K562 (cell line): ENCODE measurements around the gene SAE1. TPM values are rescaled to one million over a fixed set of nuclear protein-coding genes. Genes with fewer than 3 reads are reported as not detected.

Source experiments
- ATAC-seq: fragments of 200-7000 bp; cut with Tn5 transposase; 3 replicates; pipeline ENCODE4 v1.9.1; 2020; ENCODE audit warnings: moderate library complexity
- BruUV-seq: library from RNA; stranded (reverse); fragments of 400-500 nt; replicated peaks from 2 replicates; lab custom pipeline; 2021; lab: Mats Ljungman, UMichigan
- CTCF ChIA-PET: fragments of 300-600 bp; formaldehyde crosslinking; extraction: SDS; loops from one replicate; lab custom pipeline; 2021; ENCODE audit warnings: low intra/inter-chr PET ratio; lab: Yijun Ruan, JAX
- POLR2A ChIA-PET: fragments of 300-600, 350-650 bp; sonication (Branson Sonifier 250); formaldehyde crosslinking; extraction: SDS; loops from one replicate; lab custom pipeline; 2021; ENCODE audit warnings: antibody characterized with exemption, inconsistent platforms; lab: Yijun Ruan, JAX
- DNase-seq, 4 experiments: peaks; one replicate each; pipeline versions ENCODE4 v3.0.0 to v3.0.0-alpha.2; 2011 to 2018; ENCODE audit warnings: low spot score in 3 of 4, mixed read lengths in 3 of 4; ENCODE audit errors: extremely low read depth in 1 of 4
- FAIRE-seq: peaks from 2 replicates; lab custom pipeline; 2011; peaks lifted over from hg19 to GRCh38; lab: Jason Lieb, UNC
- H2AFZ ChIP-seq: 2 replicates; pipeline ENCODE4 v1.6.0; 2011; ENCODE audit warnings: low read depth, low read length, control low read depth, inconsistent platforms
- H3K27ac ChIP-seq: fragments of 200-600 bp; 3 replicates; pipeline ENCODE4 v1.8.0; 2011; ENCODE audit warnings: low read depth, mild to moderate bottlenecking, control low read depth, inconsistent platforms, low read length, moderate library complexity, mixed read lengths; ENCODE audit errors: extremely low read depth
- H3K27me3 ChIP-seq, 2 experiments: fragments of 300-600 bp in 1 of 2; 2 replicates in 1 of 2; 3 replicates in 1 of 2; pipeline versions ENCODE4 v1.6.0 to v1.8.0; 2011; ENCODE audit warnings: inconsistent platforms in 2 of 2, low read length in 2 of 2, mild to moderate bottlenecking in 1 of 2, mixed read lengths in 1 of 2, moderate library complexity in 1 of 2; ENCODE audit not compliant: control insufficient read depth in 2 of 2, insufficient read depth in 2 of 2
- H3K36me3 ChIP-seq: fragments of 300-600 bp; 3 replicates; pipeline ENCODE4 v1.8.0; 2011; ENCODE audit warnings: mild to moderate bottlenecking, low read length, inconsistent platforms; ENCODE audit not compliant: control insufficient read depth, insufficient read depth
- H3K4me1 ChIP-seq, 2 experiments: fragments of 200-600 bp in 1 of 2; replicated peaks in 1 of 2; 2 replicates in 1 of 2; 3 replicates in 1 of 2; pipeline versions ENCODE4 v1.5.1 to v1.8.0; 2011; ENCODE audit warnings: inconsistent platforms in 2 of 2, low read length in 2 of 2, mild to moderate bottlenecking in 1 of 2, mixed read lengths in 1 of 2, moderate library complexity in 1 of 2; ENCODE audit not compliant: control insufficient read depth in 2 of 2, insufficient read depth in 2 of 2
- H3K4me2 ChIP-seq: 2 replicates; pipeline ENCODE4 v1.6.1; 2011; ENCODE audit warnings: low read length, control low read depth, inconsistent platforms, mixed read lengths; ENCODE audit not compliant: insufficient read depth
- H3K4me3 ChIP-seq: fragments of 200-600 bp; sonication (generic), shearing (Covaris generic); 2 replicates; pipeline ENCODE4 v1.5.1; 2016; ENCODE audit warnings: control low read depth, inconsistent platforms
- H3K79me2 ChIP-seq: fragments of 200-600 bp; 3 replicates; pipeline ENCODE4 v1.8.0; 2011; ENCODE audit warnings: low read length, inconsistent platforms; ENCODE audit not compliant: control insufficient read depth, insufficient read depth
- H3K9ac ChIP-seq, 2 experiments: 2 replicates each; pipeline versions ENCODE4 v1.6.0 to v1.6.1; 2011; ENCODE audit warnings: low read depth in 2 of 2, low read length in 2 of 2, control low read depth in 1 of 2, inconsistent platforms in 1 of 2, mild to moderate bottlenecking in 1 of 2, mixed read lengths in 1 of 2; ENCODE audit not compliant: insufficient read depth in 1 of 2
- H3K9me1 ChIP-seq: one replicate; pipeline ENCODE4 v1.6.0; 2011; ENCODE audit warnings: inconsistent platforms, mild to moderate bottlenecking, low read length, moderate library complexity; ENCODE audit not compliant: control insufficient read depth, insufficient read depth
- H3K9me3 ChIP-seq: replicated peaks from 2 replicates; pipeline ENCODE4 v1.5.1; 2011; ENCODE audit warnings: low read depth, low read length, inconsistent platforms; ENCODE audit not compliant: control insufficient read depth, insufficient read depth
- H4K20me1 ChIP-seq: replicated peaks from 2 replicates; pipeline ENCODE4 v1.6.1; 2011; ENCODE audit warnings: low read length, inconsistent platforms, mixed read lengths; ENCODE audit not compliant: control insufficient read depth, insufficient read depth
- ADNP ChIP-seq: fragments of 200-800 bp; sonication (Bioruptor generic); IDR thresholded peaks from 2 replicates; pipeline ENCODE4 v1.6.1; 2016; ENCODE audit warnings: missing genetic modification characterization, missing compliant biosample characterization
- CHD1 ChIP-seq: fragments of 200-600 bp; sonication (generic); IDR thresholded peaks from one replicate; pipeline ENCODE4 v1.6.1; 2012; ENCODE audit warnings: mild to moderate bottlenecking, moderate library complexity, low read length, inconsistent platforms
- ETV1 ChIP-seq: fragments of 450-650 bp; conservative IDR thresholded peaks from 2 replicates; pipeline ENCODE4 v1.6.1; 2016; ENCODE audit warnings: missing genetic modification characterization, control low read depth, low read depth, missing compliant biosample characterization
- GABPB1 ChIP-seq: sonication (generic); formaldehyde crosslinking; IDR thresholded peaks from 2 replicates; pipeline ENCODE4 v1.8.0; 2022; ENCODE audit warnings: mild to moderate bottlenecking, missing genetic modification reagents
- KAT7 ChIP-seq: sonication (generic); formaldehyde crosslinking; IDR thresholded peaks from 2 replicates; pipeline ENCODE4 v1.8.0; 2022; ENCODE audit warnings: missing genetic modification reagents, mild to moderate bottlenecking, borderline replicate concordance
- KDM5B ChIP-seq: fragments of 200-600 bp; sonication (generic); IDR thresholded peaks from 2 replicates; pipeline ENCODE4 v1.6.1; 2012; ENCODE audit warnings: low read depth, mild to moderate bottlenecking, moderate library complexity, low read length, control low read depth, inconsistent platforms; ENCODE audit not compliant: insufficient replicate concordance
- KLF10 ChIP-seq: fragments of 250-450 bp; sonication (Bioruptor Pico); IDR thresholded peaks from 2 replicates; pipeline ENCODE4 v1.6.1; 2021; ENCODE audit warnings: matching md5 sums
- MIER1 ChIP-seq: fragments of 450-650 bp; IDR thresholded peaks from 2 replicates; pipeline ENCODE4 v1.6.1; 2016; ENCODE audit warnings: antibody characterized with exemption, mild to moderate bottlenecking, low read depth
- POLR2A ChIP-seq: fragments of 450-650 bp; conservative IDR thresholded peaks from 2 replicates; pipeline ENCODE4 v1.6.1; 2016
- SAP30 ChIP-seq: fragments of 200-600 bp; sonication (generic); IDR thresholded peaks from 2 replicates; pipeline ENCODE4 v1.6.1; 2012; ENCODE audit warnings: borderline replicate concordance, low read depth, mild to moderate bottlenecking, moderate library complexity, low read length, control low read depth, inconsistent platforms; ENCODE audit not compliant: insufficient read depth, poor library complexity, severe bottlenecking
- ZC3H8 ChIP-seq: fragments of 450-650 bp; IDR thresholded peaks from 2 replicates; pipeline ENCODE4 v1.6.1; 2017
- ZFX ChIP-seq: sonication (generic); formaldehyde crosslinking; IDR thresholded peaks from 2 replicates; pipeline ENCODE4 v1.8.0; 2022; ENCODE audit warnings: mild to moderate bottlenecking, missing genetic modification reagents, moderate library complexity
- ZNF239 ChIP-seq: fragments of 250-450 bp; sonication (Bioruptor Pico); IDR thresholded peaks from 2 replicates; pipeline ENCODE4 v1.4.0; 2020; ENCODE audit warnings: mild to moderate bottlenecking
- ZNF707 ChIP-seq: fragments of 250-450 bp; sonication (Bioruptor Pico); conservative IDR thresholded peaks from 2 replicates; pipeline ENCODE4 v1.8.0; 2022; ENCODE audit warnings: inconsistent platforms, mild to moderate bottlenecking, moderate library complexity
- ZNF830 ChIP-seq: fragments of 250-450 bp; sonication (Bioruptor Pico); IDR thresholded peaks from 2 replicates; pipeline ENCODE4 v1.5.0; 2021; ENCODE audit warnings: mild to moderate bottlenecking
- ZSCAN29 ChIP-seq: fragments of 450-650 bp; IDR thresholded peaks from 2 replicates; pipeline ENCODE4 v1.6.1; 2017
- WGBS: fragments of 100-300 bp; shearing (Covaris generic); methylation state at CpG from one replicate; pipeline ENCODE4 v1.1.6; 2016; ENCODE audit warnings: low coverage, mixed read lengths; ENCODE audit not compliant: insufficient coverage; ENCODE audit errors: missing lambda C conversion rate; 5-methylcytosine and 5-hydroxymethylcytosine counted together
- in situ Hi-C: fragments of 300-500 bp; cut with MboI; formaldehyde crosslinking; loops from 4 replicates; pipeline ENCODE4 v1.15.0; 2018; ENCODE audit warnings: inconsistent platforms, mixed read lengths
- intact Hi-C: fragments of 100-400 bp; cut with micrococcal nuclease; formaldehyde crosslinking; loops from 2 replicates; pipeline ENCODE4 v1.14.2; 2022
- polyA plus RNA-seq, 8 experiments: library from polyadenylated mRNA; depleted of rRNA in 4 of 8; stranded (reverse) in 5 of 8; unstranded in 3 of 8; fragments of >200 nt; fragmentation: Nextera tagmentation in 2 of 8; fragmentation: Illumina TruSeq in 1 of 8; extraction: Ambion mirVana in 2 of 8; extraction: Trizol in 1 of 8; gene quantifications; 2 replicates each; pipeline versions ENCODE4 v1.2.1 to v1.2.3, GENCODE V29; 2011 to 2014; ENCODE audit warnings: inconsistent platforms in 1 of 8, missing spikeins in 1 of 8
- total RNA-seq, 7 experiments: library from RNA; depleted of rRNA in 6 of 7; stranded (reverse); fragments of >200 nt in 6 of 7; fragmentation: Illumina TruSeq in 2 of 7; extraction: Trizol in 2 of 7; gene quantifications; 2 replicates each; pipeline versions ENCODE4 v1.2.1 to v1.2.3, GENCODE V29; 2011 to 2021; ENCODE audit warnings: low replicate concordance in 1 of 7
- TF ChIP-seq, protein P1 (sequence below), 2 experiments: fragments of 450-650 bp in 1 of 2; sonication (generic) in 1 of 2; formaldehyde crosslinking in 1 of 2; IDR thresholded peaks in 1 of 2; conservative IDR thresholded peaks in 1 of 2; 2 replicates each; pipeline versions ENCODE4 v1.6.1 to v1.8.1; 2016 to 2023; ENCODE audit warnings: mild to moderate bottlenecking in 2 of 2, moderate library complexity in 2 of 2, inconsistent platforms in 1 of 2, missing genetic modification reagents in 1 of 2
- TF ChIP-seq, protein P2 (sequence below): sonication (generic); formaldehyde crosslinking; IDR thresholded peaks from 2 replicates; pipeline ENCODE4 v1.8.1; 2023; ENCODE audit warnings: mild to moderate bottlenecking, missing genetic modification reagents
- TF ChIP-seq, protein P3 (sequence below): sonication (generic); formaldehyde crosslinking; IDR thresholded peaks from 2 replicates; pipeline ENCODE4 v1.8.1; 2023; ENCODE audit warnings: mild to moderate bottlenecking, missing genetic modification reagents, moderate library complexity

The SAE1 gene
- total and polyA plus RNA-seq, 9 of the 15 experiments (the other 6 are each of a cell fraction or from before 2014, with no cell fraction given): 82.8 to 299 (median 217) TPM

DNA sequence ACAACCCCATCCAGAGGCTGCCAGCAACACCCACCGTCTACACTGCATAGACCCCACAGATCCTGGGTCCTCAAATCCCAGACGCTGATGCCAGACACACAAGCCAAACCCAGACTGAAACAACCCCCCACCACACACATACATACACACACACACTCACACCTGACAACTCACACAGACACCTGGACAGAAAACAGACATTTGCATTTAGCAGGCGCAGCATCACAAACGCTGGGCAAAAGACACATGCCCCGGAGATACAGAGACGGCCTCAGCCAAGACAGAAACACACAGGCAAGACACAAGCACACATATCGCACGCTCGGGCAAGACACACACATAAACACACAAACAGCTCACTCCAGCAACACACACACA is 99.0 kb downstream of the SAE1 start:
- ChIA-PET CTCF (interaction anchor here (0.6 to 1.1 kb wide), 2 partner anchors 14 to 162 kb away, joined by 3 read pairs; no protein-coding TSS in a partner anchor), POLR2A (interaction anchor here (0.6 to 8.2 kb wide), 7 partner anchors 8 to 217 kb away, joined by 3 to 171 read pairs (median 3); no protein-coding TSS in a partner anchor)
- Histone ChIP-seq H3K27me3 (no peaks in the 10 kb centered on the region; a peak in 1 of 5 replicates), H3K4me2 (peak overlapping the region; percentile 100), H4K20me1 (peaks cover 17% of the 10 kb centered on the region; the same call in 1 of the 2 replicates), H3K4me1 (peaks cover 25 to 75% of the 10 kb centered on the region in 2 experiments), H2AFZ (peak overlapping the region; percentile 11), H3K9ac (peak overlapping the region; percentile 87 to 99), H3K4me3 (peak overlapping the region; percentile 100), H3K9me1 (no peaks in the 10 kb centered on the region), H3K36me3 (peaks cover 8% of the 10 kb centered on the region; the same call in 2 of the 3 replicates), H3K27ac (peak overlapping the region; percentile 93), H3K79me2 (peaks cover 50% of the 10 kb centered on the region), H3K9me3 (no peaks in the 10 kb centered on the region)
- WGBS: 3% methylated on average over 9 of the region's 9 CpGs
- ATAC-seq (no peak), FAIRE-seq (no peak), DNase-seq (peak in 1 of 4 experiments; percentile 47)
- in situ Hi-C loops (no loop called here), intact Hi-C loops (loop anchor here (5.0 kb wide), 1 partner anchor 77 kb away; no protein-coding TSS in a partner anchor)
- BruUV-seq: TSS peak; percentile 78
- TF ChIP-seq KLF10 (no peak), ZSCAN29 (peak; percentile 14; the same call in 1 of the 2 replicates), SAP30 (peak; percentile 28), CHD1 (peak; percentile 98), ADNP (tag) (0 out of 2 replicates have a peak, but pooled peaks have one; percentile 2), KAT7 (0 out of 2 replicates have a peak, but pooled peaks have one; percentile 5), ZNF830 (CRISPR knock-in tag) (no peak), POLR2A (peak; percentile 14; the same call in 1 of the 2 replicates), GABPB1 (CRISPR knock-in tag) (peak; percentile 50; the same call in 1 of the 2 replicates), ZC3H8 (no peak), ZFX (CRISPR knock-in tag) (peak; percentile 18; the same call in 1 of the 2 replicates), MIER1 (peak; percentile 73; the same call in 1 of the 2 replicates), ZNF707 (CRISPR knock-in tag) (no peak), ETV1 (tag) (no peak), ZNF239 (CRISPR knock-in tag) (no peak), KDM5B (peak; percentile 65)
- TF ChIP-seq, protein P1, sequence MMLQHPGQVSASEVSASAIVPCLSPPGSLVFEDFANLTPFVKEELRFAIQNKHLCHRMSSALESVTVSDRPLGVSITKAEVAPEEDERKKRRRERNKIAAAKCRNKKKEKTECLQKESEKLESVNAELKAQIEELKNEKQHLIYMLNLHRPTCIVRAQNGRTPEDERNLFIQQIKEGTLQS (IDR thresholded peaks at IDR 0.05): no peak
- TF ChIP-seq, protein P1 (CRISPR knock-in tag; conservative IDR thresholded peaks at IDR 0.05): 0 out of 2 replicates have a peak, but pooled peaks have one; percentile 25
- TF ChIP-seq, protein P2, sequence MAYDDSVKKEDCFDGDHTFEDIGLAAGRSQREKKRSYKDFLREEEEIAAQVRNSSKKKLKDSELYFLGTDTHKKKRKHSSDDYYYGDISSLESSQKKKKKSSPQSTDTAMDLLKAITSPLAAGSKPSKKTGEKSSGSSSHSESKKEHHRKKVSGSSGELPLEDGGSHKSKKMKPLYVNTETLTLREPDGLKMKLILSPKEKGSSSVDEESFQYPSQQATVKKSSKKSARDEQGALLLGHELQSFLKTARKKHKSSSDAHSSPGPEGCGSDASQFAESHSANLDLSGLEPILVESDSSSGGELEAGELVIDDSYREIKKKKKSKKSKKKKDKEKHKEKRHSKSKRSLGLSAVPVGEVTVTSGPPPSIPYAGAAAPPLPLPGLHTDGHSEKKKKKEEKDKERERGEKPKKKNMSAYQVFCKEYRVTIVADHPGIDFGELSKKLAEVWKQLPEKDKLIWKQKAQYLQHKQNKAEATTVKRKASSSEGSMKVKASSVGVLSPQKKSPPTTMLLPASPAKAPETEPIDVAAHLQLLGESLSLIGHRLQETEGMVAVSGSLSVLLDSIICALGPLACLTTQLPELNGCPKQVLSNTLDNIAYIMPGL: 0 out of 2 replicates have a peak, but pooled peaks have one; percentile 5
- TF ChIP-seq, protein P3, sequence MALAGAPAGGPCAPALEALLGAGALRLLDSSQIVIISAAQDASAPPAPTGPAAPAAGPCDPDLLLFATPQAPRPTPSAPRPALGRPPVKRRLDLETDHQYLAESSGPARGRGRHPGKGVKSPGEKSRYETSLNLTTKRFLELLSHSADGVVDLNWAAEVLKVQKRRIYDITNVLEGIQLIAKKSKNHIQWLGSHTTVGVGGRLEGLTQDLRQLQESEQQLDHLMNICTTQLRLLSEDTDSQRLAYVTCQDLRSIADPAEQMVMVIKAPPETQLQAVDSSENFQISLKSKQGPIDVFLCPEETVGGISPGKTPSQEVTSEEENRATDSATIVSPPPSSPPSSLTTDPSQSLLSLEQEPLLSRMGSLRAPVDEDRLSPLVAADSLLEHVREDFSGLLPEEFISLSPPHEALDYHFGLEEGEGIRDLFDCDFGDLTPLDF (CRISPR knock-in tag): 0 out of 2 replicates have a peak, but pooled peaks have one; percentile 22
